ENCODE results near the gene ASB6.

Gene ASB6

DNA sequence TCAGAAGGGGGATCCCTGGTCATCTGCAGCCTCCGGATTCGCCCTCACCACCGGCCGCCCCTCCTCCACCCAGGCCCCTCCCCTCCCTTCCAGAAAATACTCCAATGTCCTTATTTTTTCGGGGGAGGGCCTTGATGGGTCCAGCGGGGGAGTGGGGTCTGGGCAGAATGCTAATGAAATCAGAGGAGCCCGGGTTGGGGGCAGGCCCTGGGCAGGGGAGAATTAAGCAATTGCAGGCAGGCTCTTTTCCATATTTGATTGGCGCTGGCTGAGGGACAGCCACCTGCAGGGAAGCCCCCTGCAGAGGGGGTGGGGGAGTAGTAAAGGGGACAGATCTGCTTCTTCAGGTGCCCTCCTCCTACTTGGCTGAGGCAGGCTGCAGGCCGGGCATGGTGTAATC is 44.8 kb upstream of the ASB6 start:
- Histone ChIP-seq H3K9ac (ENCODE audit: low read length) (no peak overlapping the region), H3K9me2 (replicated peaks; ENCODE audit: insufficient read depth, low read length) (no peaks in the 10 kb centered on the region), H3K27me3 (ENCODE audit: low read length) (no peaks in the 10 kb centered on the region), H3K79me2 (ENCODE audit: insufficient read depth, low read length) (no peaks in the 10 kb centered on the region), H3K27ac (ENCODE audit: low read depth, low read length) (no peak overlapping the region), H3F3A (ENCODE audit: insufficient read depth) (no peaks in the 10 kb centered on the region), H3K4me3 (ENCODE audit: insufficient read depth, low read length, poor library complexity, severe bottlenecking) (no peak overlapping the region), H3K9me3 (ENCODE audit: insufficient read depth, low read length) (no peaks in the 10 kb centered on the region), H3K4me2 (ENCODE audit: low read depth, low read length, poor library complexity, severe bottlenecking) (no peak overlapping the region), H2AFZ (ENCODE audit: low read depth, low read length, severe bottlenecking) (no peak overlapping the region), H3K36me3 (ENCODE audit: low read length) (no peaks in the 10 kb centered on the region), H4K20me1 (ENCODE audit: low read depth, low read length) (no peaks in the 10 kb centered on the region)
- TF ChIP-seq, protein P1, sequence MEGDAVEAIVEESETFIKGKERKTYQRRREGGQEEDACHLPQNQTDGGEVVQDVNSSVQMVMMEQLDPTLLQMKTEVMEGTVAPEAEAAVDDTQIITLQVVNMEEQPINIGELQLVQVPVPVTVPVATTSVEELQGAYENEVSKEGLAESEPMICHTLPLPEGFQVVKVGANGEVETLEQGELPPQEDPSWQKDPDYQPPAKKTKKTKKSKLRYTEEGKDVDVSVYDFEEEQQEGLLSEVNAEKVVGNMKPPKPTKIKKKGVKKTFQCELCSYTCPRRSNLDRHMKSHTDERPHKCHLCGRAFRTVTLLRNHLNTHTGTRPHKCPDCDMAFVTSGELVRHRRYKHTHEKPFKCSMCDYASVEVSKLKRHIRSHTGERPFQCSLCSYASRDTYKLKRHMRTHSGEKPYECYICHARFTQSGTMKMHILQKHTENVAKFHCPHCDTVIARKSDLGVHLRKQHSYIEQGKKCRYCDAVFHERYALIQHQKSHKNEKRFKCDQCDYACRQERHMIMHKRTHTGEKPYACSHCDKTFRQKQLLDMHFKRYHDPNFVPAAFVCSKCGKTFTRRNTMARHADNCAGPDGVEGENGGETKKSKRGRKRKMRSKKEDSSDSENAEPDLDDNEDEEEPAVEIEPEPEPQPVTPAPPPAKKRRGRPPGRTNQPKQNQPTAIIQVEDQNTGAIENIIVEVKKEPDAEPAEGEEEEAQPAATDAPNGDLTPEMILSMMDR (IDR thresholded peaks at IDR 0.05; ENCODE audit: insufficient read depth, low read length, poor library complexity, severe bottlenecking): no peak
- no peak for TF ChIP-seq EZH2phosphoT487 (conservative IDR thresholded peaks at IDR 0.05; ENCODE audit: low read length)

DNA sequence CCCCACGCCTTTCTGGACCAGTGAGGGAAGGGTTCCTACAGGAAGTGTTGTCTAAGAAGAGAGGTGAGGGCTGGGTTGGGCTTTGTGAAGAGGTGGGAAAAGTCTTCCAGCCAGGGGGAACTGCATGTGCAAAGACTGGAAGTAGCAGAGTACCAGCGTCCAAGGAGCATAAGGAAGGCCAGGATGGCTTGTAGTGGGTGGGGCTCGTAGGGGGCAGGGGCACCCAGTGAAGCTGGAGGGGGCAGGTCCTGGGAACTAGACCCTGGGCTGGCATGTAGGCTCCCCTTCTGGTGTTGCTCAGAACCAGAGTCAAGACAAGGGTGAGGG is 43.9 kb upstream of the ASB6 start:
- no peak overlapping the region for H2AFZ ChIP-seq (ENCODE audit: low read depth, low read length, severe bottlenecking)
- no peaks in the 10 kb centered on the region for H3K79me2 ChIP-seq (ENCODE audit: insufficient read depth, low read length)

DNA sequence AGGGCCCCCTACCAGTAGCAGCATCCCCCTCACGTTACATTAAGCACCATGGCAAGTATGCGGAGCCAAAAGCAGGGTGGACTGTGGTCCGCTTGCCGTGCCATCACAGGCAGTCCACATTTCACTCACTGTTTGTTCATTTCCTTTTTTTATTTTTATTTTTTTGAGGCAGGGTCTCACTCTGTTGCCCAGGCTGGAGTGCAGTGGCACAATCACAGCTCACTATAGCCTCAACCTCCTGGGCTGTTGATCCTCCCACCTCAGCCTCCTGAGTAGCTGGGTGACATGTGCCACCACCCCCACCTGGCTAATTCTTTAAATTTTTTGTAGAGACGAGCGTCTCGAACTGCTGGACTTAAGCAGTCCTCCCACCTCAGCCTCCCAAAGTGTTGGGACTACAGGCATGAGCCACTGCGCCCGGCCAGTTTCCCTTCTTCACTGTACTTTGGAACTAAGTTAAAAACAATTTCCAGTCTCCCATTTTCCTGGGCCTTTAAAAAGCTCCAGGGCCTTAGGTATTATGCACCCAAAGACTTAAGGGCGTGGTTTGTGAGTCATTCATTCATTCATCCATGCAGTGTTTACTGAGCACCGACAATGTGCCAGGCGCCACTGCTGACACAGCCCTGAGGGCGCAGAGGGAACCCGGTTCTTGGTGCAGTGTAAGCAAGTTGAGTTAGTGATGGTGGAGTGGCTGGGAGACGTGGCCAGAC is 43.4 kb upstream of the ASB6 start:
- Histone ChIP-seq H2AFZ (ENCODE audit: low read depth, low read length, severe bottlenecking) (no peak overlapping the region), H4K20me1 (ENCODE audit: low read depth, low read length) (no peaks in the 10 kb centered on the region)
- no peak for TF ChIP-seq EZH2phosphoT487 (conservative IDR thresholded peaks at IDR 0.05; ENCODE audit: low read length)
- TF ChIP-seq, protein P1 (IDR thresholded peaks at IDR 0.05; ENCODE audit: insufficient read depth, low read length, poor library complexity, severe bottlenecking): no peak

More for the DNA sequence above, 43.9 kb upstream of the ASB6 start:
- no peak for TF ChIP-seq EZH2phosphoT487 (conservative IDR thresholded peaks at IDR 0.05; ENCODE audit: low read length)
- TF ChIP-seq, protein P1 (IDR thresholded peaks at IDR 0.05; ENCODE audit: insufficient read depth, low read length, poor library complexity, severe bottlenecking): no peak
- H3K27me3 ChIP-seq (ENCODE audit: low read length): no peaks in the 10 kb centered on the region
- no peak overlapping the region for H3K27ac ChIP-seq (ENCODE audit: low read depth, low read length)
- H3K4me2 ChIP-seq (ENCODE audit: low read depth, low read length, poor library complexity, severe bottlenecking): no peak overlapping the region
- no peaks in the 10 kb centered on the region for H3K9me2 ChIP-seq (replicated peaks; ENCODE audit: insufficient read depth, low read length)
- no peak overlapping the region for H3K4me3 ChIP-seq (ENCODE audit: insufficient read depth, low read length, poor library complexity, severe bottlenecking)
- no peaks in the 10 kb centered on the region for H3K9me3 ChIP-seq (ENCODE audit: insufficient read depth, low read length)
- no peaks in the 10 kb centered on the region for H3K36me3 ChIP-seq (ENCODE audit: low read length)
- no peak overlapping the region for H3K9ac ChIP-seq (ENCODE audit: low read length)
- no peaks in the 10 kb centered on the region for H4K20me1 ChIP-seq (ENCODE audit: low read depth, low read length)
- H3F3A ChIP-seq (ENCODE audit: insufficient read depth): no peaks in the 10 kb centered on the region

More for the DNA sequence above, 43.4 kb upstream of the ASB6 start:
- Histone ChIP-seq H3K4me3 (ENCODE audit: insufficient read depth, low read length, poor library complexity, severe bottlenecking) (no peak overlapping the region), H3F3A (ENCODE audit: insufficient read depth) (no peaks in the 10 kb centered on the region), H3K9me2 (replicated peaks; ENCODE audit: insufficient read depth, low read length) (no peaks in the 10 kb centered on the region), H3K4me2 (ENCODE audit: low read depth, low read length, poor library complexity, severe bottlenecking) (no peak overlapping the region), H3K36me3 (ENCODE audit: low read length) (no peaks in the 10 kb centered on the region), H3K9me3 (ENCODE audit: insufficient read depth, low read length) (no peaks in the 10 kb centered on the region), H3K9ac (ENCODE audit: low read length) (no peak overlapping the region), H3K27me3 (ENCODE audit: low read length) (no peaks in the 10 kb centered on the region), H3K27ac (ENCODE audit: low read depth, low read length) (no peak overlapping the region), H3K79me2 (ENCODE audit: insufficient read depth, low read length) (no peaks in the 10 kb centered on the region)

Data from SU-DHL-6 (cell line).